Heart left ventricle (tissue), 13 donors: Measurements from ENCODE around the gene PLXNA3.

Source experiments
- CTCF ChIP-seq, 12 donors: fragments of 200-600 bp; sonication (generic) in 4 of 12; IDR thresholded peaks; one replicate each; pipeline versions ENCODE4 v1.5.0 to v1.8.0; 2018 to 2022; ENCODE audit warnings: antibody characterized with exemption in 12 of 12, mild to moderate bottlenecking in 5 of 12
- POLR2A ChIP-seq, 2 donors: fragments of 450-650 bp; IDR thresholded peaks; one replicate each; pipeline ENCODE4 v1.6.1; 2017; ENCODE audit warnings: antibody characterized with exemption in 2 of 2, mild to moderate bottlenecking in 2 of 2, moderate library complexity in 2 of 2
- donor health status: ischemic (EF 13 %, LVEDD 7.1; RV severe dilation, severe dysfunction).
- donor health status: DM: no; HTN: yes; CAD: no.
- donor health status: DM: no; HTN: no; CAD: no.
- donor health status: ischemic (EF 25% LVEDD 6.9; RV normal size, moderate dysfunction).
- donor health status: ischemic (EF 25% LVEDD 5.7; RV mildly dilated, moderate dysfunction).
- donor health status: ischemic (EF 35%, LVEDD 5.7; RV mildly dilated, moderate dysfunction).
- donor health status: nonischemic (EF 11% LVEDD 7.7; RV severe dilation, severe dysfunction).
- donor health status: DM: yes; HTN: yes; CAD: no.
- donor health status: PGD.
- donor health status: ischemic (EF 29% LVEDD 5.4; RV normal size, mild dysfunction).
- donor health status: nonischemic (EF 23%, LVEDD 6.1; RV moderate dilation, normal function).

- no peak for TF ChIP-seq CTCF (IDR thresholded peaks at IDR 0.05)
- TF ChIP-seq POLR2A (IDR thresholded peaks at IDR 0.05) = no peak
Measured at GRCh38 chrX:154519389-154519788, 61.3 kb downstream of the PLXNA3 start.
